HCT116 (cell line): ENCODE data around the gene SLC29A1. TPM values are rescaled to one million over a fixed set of nuclear protein-coding genes. Genes with fewer than 3 reads are reported as not detected.

Source experiments
- ATAC-seq: fragments of 200-7000 bp; cut with Tn5 transposase; 2 replicates; pipeline ENCODE4 v1.9.1; 2020; ENCODE audit warnings: mild to moderate bottlenecking, moderate library complexity
- BruUV-seq: library from RNA; stranded (reverse); fragments of 400-500 nt; replicated peaks from 2 replicates; lab custom pipeline; 2021; lab: Mats Ljungman, UMichigan
- CTCF ChIA-PET: fragments of 300-600 bp; sonication (Branson Sonifier 250); formaldehyde crosslinking; loops from one replicate; lab custom pipeline; 2021; ENCODE audit warnings: antibody characterized with exemption; lab: Charles Lee
- POLR2A ChIA-PET: fragments of 300-600, 350-600 bp; sonication (Branson Sonifier 250); formaldehyde crosslinking; loops from one replicate; lab custom pipeline; 2021; ENCODE audit warnings: antibody characterized with exemption; lab: Charles Lee
- RAD21 ChIA-PET, 2 experiments: fragments of 300-600 bp; sonication (Branson Sonifier 250); formaldehyde crosslinking; loops; one replicate each; lab custom pipeline; 2023; ENCODE audit warnings: low total read pairs in 2 of 2; ENCODE audit not compliant: uncharacterized antibody in 2 of 2, unreplicated experiment in 2 of 2, low non-redundant PET in 1 of 2; lab: Charles Lee
- DNase-seq: peaks from one replicate; pipeline ENCODE4 v3.0.0-alpha.2; 2010; ENCODE audit warnings: low read depth, low spot score
- H2AFZ ChIP-seq: fragments of 200-600 bp; shearing (Covaris generic), sonication (generic); 2 replicates; pipeline ENCODE4 v1.6.1; 2017; ENCODE audit warnings: low read depth, mixed run types, mixed read lengths, antibody characterized with exemption, low read length; ENCODE audit not compliant: poor library complexity, severe bottlenecking
- H3K27ac ChIP-seq: 2 replicates; pipeline ENCODE4 v1.5.1; 2012; ENCODE audit warnings: low read depth, low read length
- H3K27me3 ChIP-seq: fragments of 200-600 bp; sonication (generic); 2 replicates; pipeline ENCODE4 v1.6.1; 2016; ENCODE audit warnings: mixed run types, low read length, mixed read lengths; ENCODE audit not compliant: insufficient read depth
- H3K36me3 ChIP-seq, 2 experiments: fragments of 200-500 bp in 1 of 2; fragments of 200-600 bp in 1 of 2; sonication (Bioruptor generic) in 1 of 2; sonication (generic) in 1 of 2; 2 replicates each; pipeline versions ENCODE4 v1.5.1 to v1.6.1; 2014 to 2016; ENCODE audit warnings: low read length in 2 of 2, inconsistent platforms in 1 of 2, mixed read lengths in 1 of 2, mixed run types in 1 of 2; ENCODE audit not compliant: insufficient read depth in 2 of 2, control insufficient read depth in 1 of 2
- H3K4me1 ChIP-seq, 2 experiments: fragments of 200-600 bp in 1 of 2; sonication (generic) in 1 of 2; 2 replicates each; pipeline versions ENCODE4 v1.5.1 to v1.6.1; 2012 to 2017; ENCODE audit warnings: low read length in 2 of 2, inconsistent platforms in 1 of 2, mild to moderate bottlenecking in 1 of 2, mixed read lengths in 1 of 2, mixed run types in 1 of 2, moderate library complexity in 1 of 2; ENCODE audit not compliant: insufficient read depth in 2 of 2, control insufficient read depth in 1 of 2
- H3K4me2 ChIP-seq: fragments of 200-600 bp; sonication (generic); 2 replicates; pipeline ENCODE4 v1.6.1; 2017; ENCODE audit warnings: mixed run types, low read length, mixed read lengths
- H3K4me3 ChIP-seq, 2 experiments: fragments of 200-600 bp in 1 of 2; sonication (generic) in 1 of 2; replicated peaks in 1 of 2; 2 replicates each; pipeline ENCODE4 v1.5.1; 2011 to 2016; ENCODE audit warnings: low read length in 2 of 2, control low read depth in 1 of 2, low read depth in 1 of 2, mild to moderate bottlenecking in 1 of 2, mixed read lengths in 1 of 2, mixed run types in 1 of 2
- H3K79me2 ChIP-seq: fragments of 200-600 bp; sonication (generic); 2 replicates; pipeline ENCODE4 v1.6.1; 2017; ENCODE audit warnings: mild to moderate bottlenecking, mixed run types, low read length, moderate library complexity, mixed read lengths; ENCODE audit not compliant: insufficient read depth
- H3K9ac ChIP-seq: fragments of 200-600 bp; sonication (generic); 2 replicates; pipeline ENCODE4 v1.6.1; 2016; ENCODE audit warnings: low read length, mixed read lengths
- H3K9me2 ChIP-seq: fragments of 200-600 bp; sonication (generic), shearing (Covaris generic); 2 replicates; pipeline ENCODE4 v1.6.1; 2017; ENCODE audit warnings: mixed run types, mild to moderate bottlenecking, moderate library complexity; ENCODE audit not compliant: insufficient read depth
- H3K9me3 ChIP-seq, 2 experiments: fragments of 200-500 bp in 1 of 2; fragments of 200-600 bp in 1 of 2; sonication (Bioruptor generic) in 1 of 2; sonication (generic) in 1 of 2; 2 replicates each; pipeline ENCODE4 v1.6.1; 2014 to 2017; ENCODE audit warnings: low read length in 2 of 2, mixed read lengths in 2 of 2, inconsistent platforms in 1 of 2, low read depth in 1 of 2, mild to moderate bottlenecking in 1 of 2, mixed run types in 1 of 2, moderate library complexity in 1 of 2; ENCODE audit not compliant: control insufficient read depth in 1 of 2, insufficient read depth in 1 of 2
- H4K20me1 ChIP-seq: fragments of 200-600 bp; sonication (generic), shearing (Covaris generic); 2 replicates; pipeline ENCODE4 v1.6.1; 2017; ENCODE audit warnings: mixed run types, mild to moderate bottlenecking, moderate library complexity; ENCODE audit not compliant: insufficient read depth
- CBX3 ChIP-seq: IDR thresholded peaks from 2 replicates; pipeline ENCODE4 v1.6.1; 2012; ENCODE audit warnings: low read depth
- CTCF ChIP-seq, 3 experiments: fragments of 200-600 bp in 1 of 3; sonication (generic) in 1 of 3; IDR thresholded peaks in 2 of 3; conservative IDR thresholded peaks in 1 of 3; 2 replicates each; pipeline ENCODE4 v1.5.1; 2012 to 2017; ENCODE audit warnings: low read depth in 2 of 3, low read length in 2 of 3, antibody characterized with exemption in 1 of 3, borderline replicate concordance in 1 of 3, control low read depth in 1 of 3, mild to moderate bottlenecking in 1 of 3, mixed read lengths in 1 of 3, mixed run types in 1 of 3, moderate library complexity in 1 of 3; ENCODE audit not compliant: insufficient read depth in 1 of 3
- EGR1 ChIP-seq: IDR thresholded peaks from 2 replicates; pipeline ENCODE4 v1.6.1; 2012; ENCODE audit warnings: low read depth
- EZH2phosphoT487 ChIP-seq: fragments of 200-600 bp; IDR thresholded peaks from 2 replicates; pipeline ENCODE4 v1.6.1; 2018; ENCODE audit warnings: antibody characterized with exemption, borderline replicate concordance
- FOSL1 ChIP-seq: IDR thresholded peaks from 2 replicates; pipeline ENCODE4 v1.6.1; 2012; ENCODE audit warnings: low read depth
- JUND ChIP-seq: IDR thresholded peaks from 2 replicates; pipeline ENCODE4 v1.6.1; 2012
- POLR2A ChIP-seq: IDR thresholded peaks from 2 replicates; pipeline ENCODE4 v1.7.0; 2011; ENCODE audit warnings: borderline replicate concordance; ENCODE audit not compliant: insufficient read depth, insufficient read length; ENCODE audit errors: extremely low read depth
- POLR2AphosphoS5 ChIP-seq: IDR thresholded peaks from 2 replicates; pipeline ENCODE4 v1.6.1; 2011; ENCODE audit warnings: mild to moderate bottlenecking, low read depth, low read length, moderate library complexity
- RAD21 ChIP-seq: IDR thresholded peaks from 2 replicates; pipeline ENCODE4 v1.6.1; 2012; ENCODE audit warnings: low read depth, mild to moderate bottlenecking
- REST ChIP-seq: IDR thresholded peaks from 2 replicates; pipeline ENCODE4 v1.6.1; 2012; ENCODE audit warnings: low read depth
- SIN3A ChIP-seq: IDR thresholded peaks from 2 replicates; pipeline ENCODE4 v1.6.1; 2012; ENCODE audit warnings: low read depth
- SRF ChIP-seq: IDR thresholded peaks from 2 replicates; pipeline ENCODE4 v1.6.1; 2012; ENCODE audit warnings: low read depth
- TCF7L2 ChIP-seq: IDR thresholded peaks from 2 replicates; pipeline ENCODE4 v1.7.0; 2011; ENCODE audit warnings: borderline replicate concordance, inconsistent platforms; ENCODE audit not compliant: insufficient read depth, insufficient read length; ENCODE audit errors: extremely low read depth
- ZBTB33 ChIP-seq: IDR thresholded peaks from 2 replicates; pipeline ENCODE4 v1.6.1; 2011; ENCODE audit warnings: mild to moderate bottlenecking, low read length, moderate library complexity; ENCODE audit not compliant: insufficient replicate concordance; ENCODE audit errors: extremely low read depth
- ZNF274 ChIP-seq: fragments of 200-500 bp; sonication (Bioruptor generic); IDR thresholded peaks from 2 replicates; pipeline ENCODE4 v1.6.1; 2014; ENCODE audit warnings: mild to moderate bottlenecking, low read depth, low read length, inconsistent platforms
- intact Hi-C: fragments of 100-400 bp; cut with micrococcal nuclease; formaldehyde crosslinking; loops from 2 replicates; pipeline ENCODE4 v1.10.0; 2022
- total RNA-seq: library from RNA; stranded (reverse); gene quantifications from one replicate; pipeline ENCODE4 v1.2.1, GENCODE V29; 2021; ENCODE audit not compliant: unreplicated experiment

Gene SLC29A1
- total RNA-seq, 1 experiment from 2014 or later = 67.6 TPM

- TF ChIP-seq ZBTB33 = no peak
- TF ChIP-seq TCF7L2 = no peak
- TF ChIP-seq POLR2A = no peak
- TF ChIP-seq REST = no peak
- no peak for TF ChIP-seq EGR1
- TF ChIP-seq EZH2phosphoT487 = no peak
- TF ChIP-seq CBX3 = no peak
- TF ChIP-seq CTCF (IDR thresholded peaks at IDR 0.05 in 2 of 3, conservative IDR thresholded peaks at IDR 0.05 in 1 of 3; ENCODE audit: borderline replicate concordance in 1 of 3, insufficient read depth in 1 of 3, low read depth in 2 of 3, low read length in 2 of 3) = no peak
- no peak for TF ChIP-seq RAD21
- TF ChIP-seq JUND = no peak
- no peak for TF ChIP-seq SIN3A
- TF ChIP-seq ZNF274 = no peak
- no peak for TF ChIP-seq POLR2AphosphoS5
- no peak for TF ChIP-seq FOSL1
- TF ChIP-seq SRF = no peak
- TF ChIP-seq, all 23 proteins: peak for 0
- no peak for ATAC-seq
- Histone ChIP-seq H3K79me2 (no peaks in the 10 kb centered on the region), H3K4me2 (no peak overlapping the region), H2AFZ (no peak overlapping the region), H3K27me3 (no peaks in the 10 kb centered on the region), H3K9ac (no peak overlapping the region), H3K36me3 (no peaks in the 10 kb centered on the region), H3K9me3 (no peaks in the 10 kb centered on the region), H3K4me3 (no peak overlapping the region), H3K4me1 (peaks cover 10 to 13% of the 10 kb centered on the region in 2 experiments; a peak in 3 of 4 replicates), H3K27ac (no peak overlapping the region), H3K9me2 (no peaks in the 10 kb centered on the region), H4K20me1 (no peaks in the 10 kb centered on the region)
- no TSS peak for BruUV-seq
- intact Hi-C loops = no loop called here
- no peak for DNase-seq
- ChIA-PET CTCF (interaction anchor here (1.2 kb wide), 2 partner anchors 18 to 44 kb away, joined by 3 read pairs; no protein-coding TSS in a partner anchor), RAD21 (no interaction called here), POLR2A (interaction anchor here (1.5 to 1.9 kb wide), 2 partner anchors 20 to 53 kb away, joined by 3 to 6 read pairs; partner anchors contain the start of gene HSP90AB1)
These were observed 30.0 kb upstream of the SLC29A1 start for GRCh38 chr6:44193307-44193910.
